ENCODE data around the gene LAMB2. TPM values are rescaled to one million over a fixed set of nuclear protein-coding genes. Genes with fewer than 3 reads are reported as not detected.

Gene LAMB2
- total and polyA plus RNA-seq, 2 of the 8 experiments (the other 6 are each of a cell fraction or from before 2014, with no cell fraction given) = 112 to 153 TPM

DNA sequence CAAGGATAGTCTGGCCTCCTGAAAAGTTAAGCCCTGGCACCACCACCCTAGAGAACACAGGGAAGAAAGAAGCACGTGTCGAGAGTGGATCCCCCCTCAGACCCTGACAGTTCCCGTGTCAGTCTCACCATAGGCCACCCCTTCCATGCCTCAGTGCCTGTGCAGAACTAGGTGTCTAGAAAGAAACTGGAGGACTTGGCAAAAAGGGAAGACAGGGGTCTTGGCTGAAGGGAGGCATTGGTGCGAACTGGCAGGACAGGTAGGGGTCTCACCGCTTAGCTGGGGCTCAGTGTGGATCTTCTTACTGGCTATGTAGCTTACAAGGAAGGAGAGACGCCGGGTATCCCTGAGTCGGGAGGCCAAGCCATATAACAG, 28.8 kb downstream of the LAMB2 start:
- Histone ChIP-seq H3K23ac (ENCODE audit: insufficient read length) (no peak overlapping the region), H3K56ac (replicated peaks; ENCODE audit: insufficient read length, low read depth, low read length) (peak overlapping the region; percentile 62), H3K79me2 (ENCODE audit: control insufficient read depth in 1 of 2, insufficient read depth in 2 of 2, low read length in 2 of 2) (peaks cover 0 to 14% of the 10 kb centered on the region in 2 experiments; a peak in 2 of 4 replicates), H2BK20ac (ENCODE audit: low read length) (no peak overlapping the region), H2BK12ac (ENCODE audit: low read depth, low read length) (no peak overlapping the region), H3K23me2 (ENCODE audit: low read depth, low read length) (peaks cover 8% of the 10 kb centered on the region), H3K79me1 (ENCODE audit: low read depth, low read length) (no peaks in the 10 kb centered on the region; the same call in 1 of the 2 replicates), H3K4me2 (ENCODE audit: insufficient read depth in 1 of 2, low read depth in 2 of 2, low read length in 2 of 2) (peak overlapping the region; percentile 78 to 79), H2BK5ac (ENCODE audit: low read depth, low read length) (peak overlapping the region; percentile 97), H3K27me3 (replicated peaks in 1 of 4; ENCODE audit: control insufficient read depth in 3 of 4, extremely low read depth in 1 of 4, insufficient read depth in 3 of 4, low read length in 3 of 4) (no peaks in the 10 kb centered on the region), H2AK5ac (ENCODE audit: low read depth, low read length) (no peak overlapping the region), H3K4me1 (replicated peaks in 1 of 4; ENCODE audit: control insufficient read depth in 3 of 4, insufficient read depth in 4 of 4, low read length in 3 of 4) (peaks cover 0 to 9% (median 3%) of the 10 kb centered on the region in 4 experiments; a peak in 5 of 7 replicates), H3K36me3 (ENCODE audit: control insufficient read depth in 2 of 4, insufficient read depth in 4 of 4, low read length in 3 of 4) (peaks cover 26 to 43% (median 36%) of the 10 kb centered on the region in 4 experiments), H3K14ac (ENCODE audit: insufficient read length) (no peak overlapping the region), H2BK15ac (ENCODE audit: low read length) (no peak overlapping the region), H3K4ac (replicated peaks; ENCODE audit: insufficient read length, low read depth, low read length) (peak overlapping the region; percentile 33), H4K91ac (replicated peaks; ENCODE audit: insufficient read length, low read length) (no peak overlapping the region), H2AFZ (ENCODE audit: low read length) (no peak overlapping the region), H4K5ac (ENCODE audit: insufficient read length, low read depth, low read length) (peak overlapping the region; percentile 46), H4K8ac (ENCODE audit: extremely low read depth, insufficient read depth, low read length) (0 out of 2 replicates have a peak overlapping the region, but pooled peaks have one; percentile 93), H2BK120ac (replicated peaks; ENCODE audit: low read depth, low read length) (no peak overlapping the region), H3K9me3 (ENCODE audit: insufficient read depth in 2 of 2, low read depth in 1 of 2, low read length in 1 of 2) (no peaks in the 10 kb centered on the region), H3K9ac (replicated peaks in 1 of 4; ENCODE audit: extremely low read depth in 1 of 4, low read depth in 3 of 4, low read length in 3 of 4) (peak overlapping the region; percentile 82 to 94 (median 92)), H3K27ac (ENCODE audit: low read depth, low read length) (peak overlapping the region; percentile 96), H3K4me3 (ENCODE audit: extremely low read depth in 1 of 4, insufficient read depth in 2 of 4, low read depth in 3 of 4, low read length in 4 of 4) (peak overlapping the region; percentile 82 to 87 (median 84)), H3K18ac (ENCODE audit: extremely low read depth, low read length) (peak overlapping the region; percentile 52; the same call in 1 of the 2 replicates), H4K20me1 (replicated peaks in 1 of 2; ENCODE audit: control insufficient read depth in 1 of 2, insufficient read depth in 2 of 2, low read length in 2 of 2) (peaks cover 4 to 7% of the 10 kb centered on the region in 2 experiments)
- 31% methylated on average over 8 of the region's 8 CpGs; no CpG with 5 or more reads in 1 of the 2 experiments for WGBS, 2 experiments (ENCODE audit: extremely low coverage in 1 of 2, insufficient coverage in 1 of 2, insufficient read length in 1 of 2, insufficient replicate concordance in 2 of 2, low coverage in 1 of 2, low lambda C conversion rate in 2 of 2, missing lambda C conversion rate in 1 of 2)
- POLR2A ChIA-PET (ENCODE audit: partially characterized antibody) = interaction anchor here (0.6 to 27.9 kb wide), 12 partner anchors 5 to 115 kb away, joined by 3 to 508 read pairs (median 7); partner anchors contain the start of genes DALRD3, IMPDH2, LAMB2 and NDUFAF3
- CTCF ChIA-PET (ENCODE audit: partially characterized antibody) = interaction anchor here (1.0 to 4.5 kb wide), 4 partner anchors 10 to 84 kb away, joined by 3 to 34 read pairs (median 6); partner anchors contain the start of genes QRICH1 and USP19
- no peak for FAIRE-seq
- no peak for DNase-seq (ENCODE audit: low read depth in 1 of 2, low spot score in 2 of 2)
- TF ChIP-seq, protein P1, sequence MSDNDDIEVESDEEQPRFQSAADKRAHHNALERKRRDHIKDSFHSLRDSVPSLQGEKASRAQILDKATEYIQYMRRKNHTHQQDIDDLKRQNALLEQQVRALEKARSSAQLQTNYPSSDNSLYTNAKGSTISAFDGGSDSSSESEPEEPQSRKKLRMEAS (IDR thresholded peaks at IDR 0.05) = no peak
- TF ChIP-seq TCF12 (IDR thresholded peaks at IDR 0.05; ENCODE audit: low read depth, low read length) = no peak
- no peak for TF ChIP-seq HDAC6 (IDR thresholded peaks at IDR 0.05; ENCODE audit: low read depth, low read length)
- peak; percentile 81 for TF ChIP-seq SAP30 (IDR thresholded peaks at IDR 0.05; ENCODE audit: insufficient read depth, insufficient replicate concordance, low read length)
- TF ChIP-seq POU5F1 (IDR thresholded peaks at IDR 0.05; ENCODE audit: low read depth, low read length) = no peak
